ENCODE measurements around the gene SYF2. TPM values are rescaled to one million over a fixed set of nuclear protein-coding genes. Genes with fewer than 3 reads are reported as not detected.

The SYF2 gene
- total and polyA plus RNA-seq, 9 donors: 38.2 to 141 (median 72.2) TPM

DNA sequence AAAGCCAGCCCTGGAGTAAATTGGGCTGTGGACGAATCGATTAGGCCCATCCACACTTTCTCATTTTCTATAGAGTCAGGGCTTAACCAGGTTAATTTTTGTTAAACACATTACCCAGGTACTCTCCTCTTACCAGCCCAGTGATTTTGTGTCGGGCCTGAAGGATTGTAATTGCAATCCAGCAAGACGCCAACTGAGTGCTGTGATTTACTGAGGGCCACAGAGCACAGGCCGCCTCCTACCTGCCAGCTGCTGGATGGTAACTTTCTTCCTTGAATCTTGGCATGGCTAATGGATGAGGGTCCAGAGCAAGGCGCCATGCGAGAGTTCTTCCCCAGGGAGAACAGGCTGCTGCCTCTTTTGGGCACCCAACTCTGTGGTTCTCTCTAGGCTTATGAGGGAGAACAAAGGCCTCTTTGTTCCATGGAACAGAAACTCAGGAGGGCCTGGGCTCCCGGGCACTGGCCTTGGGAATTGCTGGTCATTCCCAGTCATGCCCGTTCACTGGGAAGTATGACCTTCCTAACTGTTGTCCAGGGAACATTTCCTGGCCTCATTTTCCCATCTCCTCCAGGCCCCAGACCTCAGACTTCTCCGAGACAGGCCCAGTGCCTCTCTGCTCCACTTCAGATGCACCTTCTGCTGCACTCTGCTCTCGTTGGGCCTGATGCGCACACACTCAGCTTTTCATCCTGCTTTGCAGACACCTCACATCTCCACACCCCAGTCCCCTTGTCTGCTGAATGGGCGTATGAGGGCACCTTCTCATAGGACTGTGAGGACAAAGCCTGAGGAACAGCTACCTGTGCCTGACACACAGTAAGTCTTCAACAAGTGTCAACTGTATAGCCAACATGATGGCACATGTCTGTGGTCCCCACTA, 57.3 kb downstream of the SYF2 start:
- 88 to 90% (median 88%) methylated on average over 13 of the region's 13 CpGs for WGBS, 3 donors
- Histone ChIP-seq H3K27me3 (no peaks in the 10 kb centered on the region), H3K36me3 (no peaks in the 10 kb centered on the region), H3K27ac (no peak overlapping the region), H3K4me1 (ENCODE audit: insufficient read depth) (no peaks in the 10 kb centered on the region), H3K4me3 (no peak overlapping the region), H3K9me3 (no peaks in the 10 kb centered on the region)
- TF ChIP-seq POLR2A (IDR thresholded peaks at IDR 0.05) (no peak), EP300 (IDR thresholded peaks at IDR 0.05) (no peak)
- TF ChIP-seq, protein P1, sequence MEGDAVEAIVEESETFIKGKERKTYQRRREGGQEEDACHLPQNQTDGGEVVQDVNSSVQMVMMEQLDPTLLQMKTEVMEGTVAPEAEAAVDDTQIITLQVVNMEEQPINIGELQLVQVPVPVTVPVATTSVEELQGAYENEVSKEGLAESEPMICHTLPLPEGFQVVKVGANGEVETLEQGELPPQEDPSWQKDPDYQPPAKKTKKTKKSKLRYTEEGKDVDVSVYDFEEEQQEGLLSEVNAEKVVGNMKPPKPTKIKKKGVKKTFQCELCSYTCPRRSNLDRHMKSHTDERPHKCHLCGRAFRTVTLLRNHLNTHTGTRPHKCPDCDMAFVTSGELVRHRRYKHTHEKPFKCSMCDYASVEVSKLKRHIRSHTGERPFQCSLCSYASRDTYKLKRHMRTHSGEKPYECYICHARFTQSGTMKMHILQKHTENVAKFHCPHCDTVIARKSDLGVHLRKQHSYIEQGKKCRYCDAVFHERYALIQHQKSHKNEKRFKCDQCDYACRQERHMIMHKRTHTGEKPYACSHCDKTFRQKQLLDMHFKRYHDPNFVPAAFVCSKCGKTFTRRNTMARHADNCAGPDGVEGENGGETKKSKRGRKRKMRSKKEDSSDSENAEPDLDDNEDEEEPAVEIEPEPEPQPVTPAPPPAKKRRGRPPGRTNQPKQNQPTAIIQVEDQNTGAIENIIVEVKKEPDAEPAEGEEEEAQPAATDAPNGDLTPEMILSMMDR (IDR thresholded peaks at IDR 0.05): no peak
- intact Hi-C loops (cut with DNase I): no loop called here
- no peak for DNase-seq

DNA sequence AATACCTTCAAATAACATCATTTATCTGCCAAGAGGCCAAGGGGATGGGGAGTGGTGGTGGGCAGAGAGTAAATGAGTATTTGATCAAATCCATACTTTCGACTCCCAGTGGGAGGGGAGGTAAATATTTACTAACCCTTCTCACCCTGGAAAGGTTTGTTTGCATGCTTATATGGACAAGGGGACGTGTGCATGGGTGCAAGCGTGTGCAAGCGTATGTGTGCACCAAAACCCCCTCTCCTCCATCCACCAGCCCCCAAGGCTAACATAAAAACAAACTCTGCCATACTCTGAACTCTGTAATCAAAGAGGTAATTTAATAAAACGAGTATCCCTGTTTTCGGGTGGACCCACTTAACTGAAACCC, 58.0 kb downstream of the SYF2 start:
- 69 to 81% (median 79%) methylated on average over 6 of the region's 6 CpGs for WGBS, 3 donors
- Histone ChIP-seq H3K27ac (no peak overlapping the region), H3K27me3 (no peaks in the 10 kb centered on the region)

DNA sequence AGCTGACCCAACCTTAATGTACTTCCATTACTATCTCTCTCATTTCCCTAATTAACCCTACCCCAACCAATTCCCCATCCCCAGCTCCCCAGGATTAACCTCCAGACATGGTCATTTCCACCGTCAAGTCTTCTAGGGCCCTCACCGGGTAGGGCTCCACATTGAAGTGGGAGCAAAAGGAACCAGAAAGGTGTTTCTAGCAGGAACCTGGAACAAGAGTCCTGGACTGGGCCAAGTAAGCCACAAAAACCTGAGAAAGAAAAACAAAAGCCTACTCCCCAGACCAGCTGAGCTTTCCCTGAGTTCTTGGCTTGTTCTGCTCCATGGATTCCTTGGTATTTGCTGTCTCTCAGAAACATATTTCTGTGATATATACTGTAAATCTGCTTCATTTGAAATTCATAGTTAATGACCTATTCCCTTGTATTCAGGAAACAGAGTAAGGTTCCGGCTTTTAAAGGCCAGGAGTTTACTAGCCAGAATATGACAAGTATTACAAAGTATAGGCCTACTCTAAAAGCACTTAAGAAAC, 58.4 kb downstream of the SYF2 start:
- TF ChIP-seq POLR2A (IDR thresholded peaks at IDR 0.05) (no peak), EP300 (IDR thresholded peaks at IDR 0.05) (no peak)
- TF ChIP-seq, protein P1 (IDR thresholded peaks at IDR 0.05): no peak
- Histone ChIP-seq H3K27me3 (no peaks in the 10 kb centered on the region), H3K36me3 (no peaks in the 10 kb centered on the region), H3K9me3 (no peaks in the 10 kb centered on the region), H3K4me1 (ENCODE audit: insufficient read depth) (no peaks in the 10 kb centered on the region), H3K4me3 (no peak overlapping the region), H3K27ac (no peak overlapping the region)
- DNase-seq: no peak
- intact Hi-C loops (cut with DNase I): no loop called here
- WGBS, 3 donors: 80 to 90% (median 81%) methylated on average over 3 of the region's 3 CpGs

More for the DNA sequence above, 58.0 kb downstream of the SYF2 start:
- Histone ChIP-seq H3K36me3 (no peaks in the 10 kb centered on the region), H3K4me3 (no peak overlapping the region), H3K9me3 (no peaks in the 10 kb centered on the region), H3K4me1 (ENCODE audit: insufficient read depth) (no peaks in the 10 kb centered on the region)
- intact Hi-C loops (cut with DNase I): no loop called here
- DNase-seq: no peak
- TF ChIP-seq, protein P1 (IDR thresholded peaks at IDR 0.05): no peak
- TF ChIP-seq EP300 (IDR thresholded peaks at IDR 0.05) (no peak), POLR2A (IDR thresholded peaks at IDR 0.05) (no peak)

Other genes starting within 250 kb of the SYF2 start
- gene RSRP1, start 15.0 kb upstream of the SYF2 start, total RNA-seq: 100 to 1,000 TPM in 2 of 7 donors, 10 to 100 TPM in 5; 52.1 to 138 (median 82.1) TPM
- 100 to 1,000 TPM in 1 of 2 donors, 10 to 100 TPM in 1; 70.0 to 131 TPM for gene RSRP1, start 15.0 kb upstream of the SYF2 start, polyA plus RNA-seq
- not detected for gene RHD, start 40.0 kb upstream of the SYF2 start, total RNA-seq
- gene RHD, start 40.0 kb upstream of the SYF2 start, polyA plus RNA-seq: not detected
- gene TMEM50A, start 105.8 kb upstream of the SYF2 start, total RNA-seq: 10 to 100 TPM; 50.0 to 74.9 (median 53.9) TPM
- 100 to 1,000 TPM in 1 of 2 donors, 10 to 100 TPM in 1; 61.2 to 140 TPM for gene TMEM50A, start 105.8 kb upstream of the SYF2 start, polyA plus RNA-seq
- under 1 TPM in 6 of 7 donors, not detected in 1; 0.27 to 0.83 (median 0.53) TPM for gene RHCE, start 188.3 kb upstream of the SYF2 start, total RNA-seq
- under 1 TPM; 0.21 to 0.62 TPM for gene RHCE, start 188.3 kb upstream of the SYF2 start, polyA plus RNA-seq
- gene MACO1, start 198.4 kb upstream of the SYF2 start, total RNA-seq: 10 to 100 TPM; 14.1 to 26.8 (median 23.4) TPM
- 10 to 100 TPM; 14.5 to 30.4 TPM for gene MACO1, start 198.4 kb upstream of the SYF2 start, polyA plus RNA-seq